ENCODE results near the gene C21orf58.

Gene C21orf58

GRCh38 chr21:46295996-46296752 is 27.5 kb downstream of the C21orf58 start:
- no peak for DNase-seq
- Histone ChIP-seq H3K9ac (ENCODE audit: low read depth, low read length) (no peak overlapping the region), H3K4me2 (ENCODE audit: insufficient read depth, low read length) (no peak overlapping the region), H3K36me3 (ENCODE audit: insufficient read depth, low read length) (peaks cover 33% of the 10 kb centered on the region), H3K4me3 (ENCODE audit: low read depth in 1 of 2, low read length in 2 of 2) (no peak overlapping the region), H3K27ac (ENCODE audit: low read length) (no peak overlapping the region), H3K79me2 (ENCODE audit: insufficient read depth, low read length) (no peaks in the 10 kb centered on the region), H3K9me3 (ENCODE audit: insufficient read depth, low read length, severe bottlenecking) (no peaks in the 10 kb centered on the region), H3K27me3 (ENCODE audit: insufficient read depth, low read length, poor library complexity) (no peaks in the 10 kb centered on the region), H3K4me1 (ENCODE audit: insufficient read depth, low read length) (no peaks in the 10 kb centered on the region), H2AFZ (ENCODE audit: low read depth, low read length) (no peak overlapping the region), H4K20me1 (ENCODE audit: insufficient read depth, low read length) (no peaks in the 10 kb centered on the region)
- TF ChIP-seq EZH2 (IDR thresholded peaks at IDR 0.05; ENCODE audit: borderline replicate concordance, low read depth, low read length, severe bottlenecking) (no peak), CTCF (IDR thresholded peaks at IDR 0.05; ENCODE audit: borderline replicate concordance, extremely low read depth, low read length, poor library complexity, severe bottlenecking) (no peak)
- peak; percentile 27; the same call in 1 of the 3 replicates for ATAC-seq (ENCODE audit: insufficient read depth, low read depth)

GRCh38 chr21:46295177-46295770 is 28.4 kb downstream of the C21orf58 start:
- H3K79me2 ChIP-seq (ENCODE audit: insufficient read depth, low read length): no peaks in the 10 kb centered on the region
- TF ChIP-seq EZH2 (IDR thresholded peaks at IDR 0.05; ENCODE audit: borderline replicate concordance, low read depth, low read length, severe bottlenecking): no peak
- no peak for TF ChIP-seq CTCF (IDR thresholded peaks at IDR 0.05; ENCODE audit: borderline replicate concordance, extremely low read depth, low read length, poor library complexity, severe bottlenecking)
- no peak overlapping the region for H3K9ac ChIP-seq (ENCODE audit: low read depth, low read length)
- no peaks in the 10 kb centered on the region for H3K9me3 ChIP-seq (ENCODE audit: insufficient read depth, low read length, severe bottlenecking)
- no peak overlapping the region for H3K4me3 ChIP-seq (ENCODE audit: low read depth in 1 of 2, low read length in 2 of 2)
- no peak overlapping the region for H3K4me2 ChIP-seq (ENCODE audit: insufficient read depth, low read length)
- peaks cover 25% of the 10 kb centered on the region for H3K36me3 ChIP-seq (ENCODE audit: insufficient read depth, low read length)
- no peaks in the 10 kb centered on the region for H3K4me1 ChIP-seq (ENCODE audit: insufficient read depth, low read length)
- peak; percentile 30 for DNase-seq
- peak; percentile 44 for ATAC-seq (ENCODE audit: insufficient read depth, low read depth)
- H3K27ac ChIP-seq (ENCODE audit: low read length): no peak overlapping the region
- no peak overlapping the region for H2AFZ ChIP-seq (ENCODE audit: low read depth, low read length)
- no peaks in the 10 kb centered on the region for H3K27me3 ChIP-seq (ENCODE audit: insufficient read depth, low read length, poor library complexity)
- no peaks in the 10 kb centered on the region for H4K20me1 ChIP-seq (ENCODE audit: insufficient read depth, low read length)

GRCh38 chr21:46294647-46295176 is 29.0 kb downstream of the C21orf58 start:
- H3K27me3 ChIP-seq (ENCODE audit: insufficient read depth, low read length, poor library complexity): no peaks in the 10 kb centered on the region
- no peaks in the 10 kb centered on the region for H3K4me1 ChIP-seq (ENCODE audit: insufficient read depth, low read length)
- no peaks in the 10 kb centered on the region for H3K9me3 ChIP-seq (ENCODE audit: insufficient read depth, low read length, severe bottlenecking)
- TF ChIP-seq EZH2 (IDR thresholded peaks at IDR 0.05; ENCODE audit: borderline replicate concordance, low read depth, low read length, severe bottlenecking) (no peak), CTCF (IDR thresholded peaks at IDR 0.05; ENCODE audit: borderline replicate concordance, extremely low read depth, low read length, poor library complexity, severe bottlenecking) (no peak)
- ATAC-seq (ENCODE audit: insufficient read depth, low read depth) (peak; percentile 15; the same call in 1 of the 3 replicates), DNase-seq (no peak)
- peaks cover 3% of the 10 kb centered on the region; the same call in 1 of the 2 replicates for H3K79me2 ChIP-seq (ENCODE audit: insufficient read depth, low read length)
- H2AFZ ChIP-seq (ENCODE audit: low read depth, low read length): no peak overlapping the region
- H3K4me2 ChIP-seq (ENCODE audit: insufficient read depth, low read length): no peak overlapping the region
- H3K36me3 ChIP-seq (ENCODE audit: insufficient read depth, low read length): peaks cover 21% of the 10 kb centered on the region
- no peaks in the 10 kb centered on the region for H4K20me1 ChIP-seq (ENCODE audit: insufficient read depth, low read length)
- no peak overlapping the region for H3K4me3 ChIP-seq (ENCODE audit: low read depth in 1 of 2, low read length in 2 of 2)
- no peak overlapping the region for H3K27ac ChIP-seq (ENCODE audit: low read length)
- H3K9ac ChIP-seq (ENCODE audit: low read depth, low read length): no peak overlapping the region
